OCI-LY7 (cell line): Measurements from ENCODE around the gene GPC3.

Experiments used
- CTCF ChIP-seq: fragments of 200-600 bp; sonication (generic); conservative IDR thresholded peaks from 2 replicates; pipeline ENCODE4 v1.5.1; 2014; ENCODE audit warnings: mild to moderate bottlenecking, antibody characterized with exemption, low read length, moderate library complexity, mixed read lengths
- EZH2phosphoT487 ChIP-seq: fragments of 200-600 bp; sonication (generic); IDR thresholded peaks from 2 replicates; pipeline ENCODE4 v1.6.1; 2018; ENCODE audit warnings: low read depth, borderline replicate concordance, mild to moderate bottlenecking, mixed run types, antibody characterized with exemption, low read length, moderate library complexity, mixed read lengths

GRCh38 chrX:133747196-133747595, 238.2 kb downstream of the GPC3 start:
- TF ChIP-seq CTCF (no peak), EZH2phosphoT487 (no peak)
